GM21717 (cell line): ENCODE results near the gene TMEM201.

ENCODE experiments used
- ATAC-seq: cut with Tn5 transposase; IDR thresholded peaks from one replicate; pipeline ENCODE4 v1.9.1; 2021; ENCODE audit warnings: mild to moderate bottlenecking, moderate library complexity; ENCODE audit not compliant: unreplicated experiment

The TMEM201 gene

GRCh38 chr1:9599741-9600140 is 11.0 kb downstream of the TMEM201 start:
- ATAC-seq: no peak

GRCh38 chr1:9600861-9601834 is 12.4 kb downstream of the TMEM201 start:
- ATAC-seq: no peak

- ATAC-seq: no peak
Measured at GRCh38 chr1:9601942-9602793, 13.5 kb downstream of the TMEM201 start.

- no peak for ATAC-seq
Measured at GRCh38 chr1:9602794-9603167, 14.1 kb downstream of the TMEM201 start.

- ATAC-seq: no peak
Measured at GRCh38 chr1:9603307-9603706, 14.6 kb downstream of the TMEM201 start.

- ATAC-seq: no peak
Measured at GRCh38 chr1:9603766-9604753, 15.3 kb downstream of the TMEM201 start.

GRCh38 chr1:9604836-9605235 is 16.1 kb downstream of the TMEM201 start:
- ATAC-seq: no peak

GRCh38 chr1:9605946-9606455 is 17.3 kb downstream of the TMEM201 start:
- no peak for ATAC-seq

GRCh38 chr1:9606458-9606857 is 17.7 kb downstream of the TMEM201 start:
- ATAC-seq: no peak

GRCh38 chr1:9606948-9607347 is 18.2 kb downstream of the TMEM201 start:
- ATAC-seq: no peak

GRCh38 chr1:9607352-9607751 is 18.6 kb downstream of the TMEM201 start:
- no peak for ATAC-seq

- ATAC-seq: no peak
Measured at GRCh38 chr1:9609998-9610397, 21.3 kb downstream of the TMEM201 start.

GRCh38 chr1:9610548-9610947 is 21.8 kb downstream of the TMEM201 start:
- ATAC-seq: no peak

GRCh38 chr1:9611716-9612115 is 23.0 kb downstream of the TMEM201 start:
- ATAC-seq: no peak

GRCh38 chr1:9612162-9612845 is 23.6 kb downstream of the TMEM201 start:
- ATAC-seq: no peak

GRCh38 chr1:9612871-9613624 is 24.3 kb downstream of the TMEM201 start:
- no peak for ATAC-seq

GRCh38 chr1:9613625-9614299 is 25.1 kb downstream of the TMEM201 start:
- no peak for ATAC-seq

- no peak for ATAC-seq
Measured at GRCh38 chr1:9615316-9616063, 26.8 kb downstream of the TMEM201 start.
